Measurements from ENCODE around the gene RBP2. TPM values are rescaled to one million over a fixed set of nuclear protein-coding genes. Genes with fewer than 3 reads are reported as not detected.

RBP2 gene
- total RNA-seq, 1 experiment from 2014 or later, result not detected

DNA sequence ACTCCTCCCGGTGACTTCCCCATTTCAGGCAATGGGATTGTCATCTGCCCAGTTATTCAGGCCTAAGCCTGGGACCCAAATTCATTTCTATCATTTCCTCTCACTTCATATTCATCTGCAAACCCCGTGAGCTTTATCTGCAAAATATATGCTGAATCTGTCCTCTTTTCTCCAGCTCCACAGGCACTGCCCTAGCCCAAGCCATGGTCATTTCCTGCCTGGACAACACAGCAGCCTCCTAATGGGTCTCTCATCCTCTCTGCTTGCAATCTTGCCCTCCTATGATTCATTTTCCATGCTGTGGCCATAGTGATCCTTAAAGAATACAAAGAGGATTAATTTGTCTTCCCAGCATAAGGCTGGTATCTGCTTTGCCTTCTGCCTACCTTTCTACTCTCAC is 6.1 kb downstream of the RBP2 start:
- intact Hi-C loops (cut with micrococcal nuclease; ENCODE audit: unreplicated experiment), result loop anchor here (10.0 kb wide), 1 partner anchor 65 kb away; the partner anchor contains the start of gene RBP1
- POLR2A ChIA-PET (ENCODE audit: unreplicated experiment), result no interaction called here
- TF ChIP-seq EZH2 (IDR thresholded peaks at IDR 0.05; ENCODE audit: low read depth), result no peak
- TF ChIP-seq, protein P1, sequence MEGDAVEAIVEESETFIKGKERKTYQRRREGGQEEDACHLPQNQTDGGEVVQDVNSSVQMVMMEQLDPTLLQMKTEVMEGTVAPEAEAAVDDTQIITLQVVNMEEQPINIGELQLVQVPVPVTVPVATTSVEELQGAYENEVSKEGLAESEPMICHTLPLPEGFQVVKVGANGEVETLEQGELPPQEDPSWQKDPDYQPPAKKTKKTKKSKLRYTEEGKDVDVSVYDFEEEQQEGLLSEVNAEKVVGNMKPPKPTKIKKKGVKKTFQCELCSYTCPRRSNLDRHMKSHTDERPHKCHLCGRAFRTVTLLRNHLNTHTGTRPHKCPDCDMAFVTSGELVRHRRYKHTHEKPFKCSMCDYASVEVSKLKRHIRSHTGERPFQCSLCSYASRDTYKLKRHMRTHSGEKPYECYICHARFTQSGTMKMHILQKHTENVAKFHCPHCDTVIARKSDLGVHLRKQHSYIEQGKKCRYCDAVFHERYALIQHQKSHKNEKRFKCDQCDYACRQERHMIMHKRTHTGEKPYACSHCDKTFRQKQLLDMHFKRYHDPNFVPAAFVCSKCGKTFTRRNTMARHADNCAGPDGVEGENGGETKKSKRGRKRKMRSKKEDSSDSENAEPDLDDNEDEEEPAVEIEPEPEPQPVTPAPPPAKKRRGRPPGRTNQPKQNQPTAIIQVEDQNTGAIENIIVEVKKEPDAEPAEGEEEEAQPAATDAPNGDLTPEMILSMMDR (conservative IDR thresholded peaks at IDR 0.05), result no peak

DNA sequence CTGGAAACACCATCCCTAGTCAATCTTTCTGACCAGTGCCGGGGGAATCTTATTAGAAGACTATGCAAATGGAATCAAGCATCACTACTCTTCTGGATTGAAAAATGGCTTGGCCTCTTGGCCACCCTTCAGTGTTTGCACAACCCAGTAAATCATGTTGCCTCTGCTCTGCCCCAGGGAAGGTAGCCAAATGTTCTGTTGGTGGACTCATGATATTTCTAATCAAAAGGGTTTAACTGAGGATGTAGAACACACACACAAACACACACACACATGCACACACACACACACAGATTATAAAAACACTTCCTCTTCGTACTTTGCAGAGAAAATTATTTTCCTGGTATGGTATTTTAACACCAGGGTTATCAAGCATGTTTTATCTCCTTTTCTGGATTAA is 7.9 kb downstream of the RBP2 start:
- Histone ChIP-seq H3K9me2 (ENCODE audit: insufficient read depth) (no peaks in the 10 kb centered on the region), H3F3A (ENCODE audit: insufficient read depth, low read depth) (peaks cover 9% of the 10 kb centered on the region), H3K27me3 (ENCODE audit: insufficient read depth, low read depth) (no peaks in the 10 kb centered on the region), H3K27ac (no peak overlapping the region), H3K4me3 (no peak overlapping the region), H3K79me2 (ENCODE audit: low read depth) (no peaks in the 10 kb centered on the region), H3K9me3 (ENCODE audit: insufficient read depth, low read depth) (no peaks in the 10 kb centered on the region), H4K20me1 (ENCODE audit: insufficient read depth) (no peaks in the 10 kb centered on the region), H3K36me3 (ENCODE audit: low read depth) (no peaks in the 10 kb centered on the region), H3K4me1 (replicated peaks; ENCODE audit: insufficient read depth) (peaks cover 17% of the 10 kb centered on the region), H3K4me2 (no peak overlapping the region), H2AFZ (no peak overlapping the region)
- POLR2A ChIA-PET (ENCODE audit: unreplicated experiment), result no interaction called here
- intact Hi-C loops (cut with micrococcal nuclease; ENCODE audit: unreplicated experiment), result no loop called here
- DNase-seq, result no peak
- no TSS peak for BruUV-seq (replicated peaks)
- TF ChIP-seq, protein P1 (conservative IDR thresholded peaks at IDR 0.05), result no peak
- TF ChIP-seq EZH2 (IDR thresholded peaks at IDR 0.05; ENCODE audit: low read depth), result no peak
- CTCF ChIA-PET, result no interaction called here

More for the DNA sequence above, 6.1 kb downstream of the RBP2 start:
- Histone ChIP-seq H3K4me2 (no peak overlapping the region), H3K27ac (no peak overlapping the region), H2AFZ (no peak overlapping the region), H3F3A (ENCODE audit: insufficient read depth, low read depth) (peaks cover 13% of the 10 kb centered on the region), H3K27me3 (ENCODE audit: insufficient read depth, low read depth) (no peaks in the 10 kb centered on the region), H4K20me1 (ENCODE audit: insufficient read depth) (no peaks in the 10 kb centered on the region), H3K36me3 (ENCODE audit: low read depth) (no peaks in the 10 kb centered on the region), H3K9me3 (ENCODE audit: insufficient read depth, low read depth) (no peaks in the 10 kb centered on the region), H3K4me3 (no peak overlapping the region), H3K9me2 (ENCODE audit: insufficient read depth) (no peaks in the 10 kb centered on the region), H3K4me1 (replicated peaks; ENCODE audit: insufficient read depth) (peaks cover 31% of the 10 kb centered on the region), H3K79me2 (ENCODE audit: low read depth) (no peaks in the 10 kb centered on the region)
- CTCF ChIA-PET, result no interaction called here
- DNase-seq, result no peak
- BruUV-seq (replicated peaks), result no TSS peak

DNA sequence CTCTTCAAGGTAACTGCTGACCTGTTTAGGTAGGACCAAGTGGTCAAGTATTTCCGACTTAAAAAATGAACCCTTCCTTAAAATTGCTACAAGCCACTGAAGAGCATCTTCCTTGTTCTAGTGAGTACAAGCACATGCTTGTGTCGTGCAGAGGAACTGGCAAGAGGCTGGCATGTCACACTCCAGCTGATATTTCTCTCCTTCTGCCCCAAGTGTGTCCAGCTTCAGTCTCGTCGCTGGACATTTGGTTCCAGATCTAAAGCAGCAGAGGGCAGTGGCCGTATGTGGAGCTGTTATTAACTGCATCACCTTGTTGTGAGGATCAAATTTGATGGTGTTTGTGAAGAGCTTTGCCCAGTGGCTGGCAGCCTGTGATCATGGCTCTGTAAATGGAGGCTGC is 10.0 kb downstream of the RBP2 start:
- POLR2A ChIA-PET (ENCODE audit: unreplicated experiment), result no interaction called here

More for the DNA sequence above, 10.0 kb downstream of the RBP2 start:
- CTCF ChIA-PET, result no interaction called here
- no peaks in the 10 kb centered on the region for H3K9me3 ChIP-seq (ENCODE audit: insufficient read depth, low read depth)
- DNase-seq, result no peak
- H3K4me2 ChIP-seq, result no peak overlapping the region
- no peaks in the 10 kb centered on the region for H3F3A ChIP-seq (ENCODE audit: insufficient read depth, low read depth)
- H4K20me1 ChIP-seq (ENCODE audit: insufficient read depth), result no peaks in the 10 kb centered on the region
- 0 out of 2 replicates have a peak, but pooled peaks cover 7% of the 10 kb centered on the region for H3K4me1 ChIP-seq (replicated peaks; ENCODE audit: insufficient read depth)
- no peaks in the 10 kb centered on the region for H3K79me2 ChIP-seq (ENCODE audit: low read depth)
- intact Hi-C loops (cut with micrococcal nuclease; ENCODE audit: unreplicated experiment), result no loop called here
- no peak overlapping the region for H2AFZ ChIP-seq
- H3K27me3 ChIP-seq (ENCODE audit: insufficient read depth, low read depth), result no peaks in the 10 kb centered on the region
- no peaks in the 10 kb centered on the region for H3K9me2 ChIP-seq (ENCODE audit: insufficient read depth)
- no TSS peak for BruUV-seq (replicated peaks)
- no peak overlapping the region for H3K4me3 ChIP-seq
- no peak for TF ChIP-seq EZH2 (IDR thresholded peaks at IDR 0.05; ENCODE audit: low read depth)
- TF ChIP-seq, protein P1 (conservative IDR thresholded peaks at IDR 0.05), result no peak
- H3K27ac ChIP-seq, result no peak overlapping the region
- no peaks in the 10 kb centered on the region for H3K36me3 ChIP-seq (ENCODE audit: low read depth)
